Peyer's patch (tissue), 4 donors: ENCODE data around the gene CERT1.

Experiments
- CTCF ChIP-seq, 6 experiments: fragments of 450-650 bp in 4 of 6; fragments of 200-600 bp in 2 of 6; sonication (generic) in 1 of 6; IDR thresholded peaks; one replicate each; pipeline ENCODE4 v1.5.1; 2017 to 2019; ENCODE audit warnings: antibody characterized with exemption in 6 of 6, mild to moderate bottlenecking in 3 of 6, moderate library complexity in 1 of 6
- POLR2A ChIP-seq, 2 donors: fragments of 450-650 bp; IDR thresholded peaks; one replicate each; pipeline ENCODE4 v1.5.1; 2017; ENCODE audit warnings: antibody characterized with exemption in 2 of 2, mild to moderate bottlenecking in 2 of 2, moderate library complexity in 2 of 2

GRCh38 chr5:75526070-75526469 is 14.6 kb upstream of the CERT1 start:
- TF ChIP-seq CTCF (IDR thresholded peaks at IDR 0.05): no peak
- TF ChIP-seq POLR2A (IDR thresholded peaks at IDR 0.05): no peak
